ENCODE measurements around the gene NOS1AP. TPM values are rescaled to one million over a fixed set of nuclear protein-coding genes. Genes with fewer than 3 reads are reported as not detected.
"Not testable (repeated sequence)": the region's sequence is repeated elsewhere in the genome, so short reads cannot be mapped to it uniquely, and the experiment has no call there.

NOS1AP gene
- total RNA-seq, 1 donor = 0.18 TPM

DNA sequence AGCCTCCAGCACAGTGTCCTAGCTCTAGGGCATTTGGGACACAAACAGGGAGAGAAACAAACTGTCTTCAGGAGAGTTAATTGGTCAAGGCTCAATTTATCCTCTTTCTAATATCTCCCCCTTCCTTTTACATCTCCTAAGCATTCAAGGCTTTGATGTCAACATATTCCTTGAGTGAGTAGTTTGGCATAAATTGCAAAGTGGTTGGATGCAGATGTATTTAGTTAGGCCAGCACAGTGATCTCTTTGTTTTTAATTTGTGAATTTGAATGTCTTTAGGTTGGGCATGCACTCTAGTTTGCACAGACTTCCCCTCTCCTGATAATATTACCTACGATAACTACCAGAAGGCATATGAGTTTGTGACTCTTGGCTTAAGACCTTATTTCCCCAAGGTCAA is 33.3 kb upstream of the NOS1AP start:
- peak; percentile 31 for DNase-seq (ENCODE audit: low read depth)
- no peak overlapping the region for H3K4me3 ChIP-seq (ENCODE audit: low read depth, low read length)
- TF ChIP-seq, protein P1, sequence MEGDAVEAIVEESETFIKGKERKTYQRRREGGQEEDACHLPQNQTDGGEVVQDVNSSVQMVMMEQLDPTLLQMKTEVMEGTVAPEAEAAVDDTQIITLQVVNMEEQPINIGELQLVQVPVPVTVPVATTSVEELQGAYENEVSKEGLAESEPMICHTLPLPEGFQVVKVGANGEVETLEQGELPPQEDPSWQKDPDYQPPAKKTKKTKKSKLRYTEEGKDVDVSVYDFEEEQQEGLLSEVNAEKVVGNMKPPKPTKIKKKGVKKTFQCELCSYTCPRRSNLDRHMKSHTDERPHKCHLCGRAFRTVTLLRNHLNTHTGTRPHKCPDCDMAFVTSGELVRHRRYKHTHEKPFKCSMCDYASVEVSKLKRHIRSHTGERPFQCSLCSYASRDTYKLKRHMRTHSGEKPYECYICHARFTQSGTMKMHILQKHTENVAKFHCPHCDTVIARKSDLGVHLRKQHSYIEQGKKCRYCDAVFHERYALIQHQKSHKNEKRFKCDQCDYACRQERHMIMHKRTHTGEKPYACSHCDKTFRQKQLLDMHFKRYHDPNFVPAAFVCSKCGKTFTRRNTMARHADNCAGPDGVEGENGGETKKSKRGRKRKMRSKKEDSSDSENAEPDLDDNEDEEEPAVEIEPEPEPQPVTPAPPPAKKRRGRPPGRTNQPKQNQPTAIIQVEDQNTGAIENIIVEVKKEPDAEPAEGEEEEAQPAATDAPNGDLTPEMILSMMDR (IDR thresholded peaks at IDR 0.05; ENCODE audit: insufficient read depth, low read length) = no peak

DNA sequence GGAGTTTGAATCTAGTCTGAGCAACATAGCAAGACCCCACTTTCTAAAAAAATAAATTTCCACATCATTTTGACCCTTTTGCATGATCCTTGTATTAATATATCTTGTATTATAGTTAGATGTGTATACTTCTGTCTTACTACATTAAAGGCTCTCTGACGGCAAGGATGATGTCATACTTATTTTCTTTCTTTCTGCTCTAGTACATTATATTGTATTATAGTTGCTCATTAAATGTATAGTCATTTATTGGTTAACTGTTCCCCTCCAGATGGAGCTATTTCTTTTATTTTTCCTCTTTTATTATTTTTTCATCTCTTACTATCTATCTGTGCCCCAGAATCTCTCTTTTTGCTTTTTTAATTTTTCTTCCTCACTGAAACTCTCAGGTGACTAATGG is 30.9 kb upstream of the NOS1AP start:
- TF ChIP-seq, protein P1 (IDR thresholded peaks at IDR 0.05; ENCODE audit: insufficient read depth, low read length) = no peak
- DNase-seq (ENCODE audit: low read depth) = no peak
- no peak overlapping the region for H3K4me3 ChIP-seq (ENCODE audit: low read depth, low read length)

DNA sequence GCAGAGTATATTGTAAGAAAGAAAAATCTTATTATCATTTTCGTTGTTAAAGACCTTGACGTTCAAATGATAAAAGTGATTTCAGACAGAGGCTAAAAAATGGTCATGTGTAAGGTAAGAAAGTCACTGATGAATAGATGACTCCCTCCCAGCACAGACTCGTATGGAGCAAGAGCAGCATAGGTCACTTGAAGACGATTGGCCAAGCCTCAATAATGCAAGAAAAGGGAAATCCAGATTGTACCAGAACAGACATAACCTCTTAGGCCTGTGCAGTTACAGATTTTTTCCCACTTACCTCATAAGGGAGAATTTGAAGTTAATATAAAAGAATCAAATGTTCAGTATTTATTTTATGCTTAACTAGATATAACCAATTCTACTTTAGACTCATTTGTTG is 29.5 kb upstream of the NOS1AP start:
- no peak for DNase-seq (ENCODE audit: low read depth)
- TF ChIP-seq, protein P1 (IDR thresholded peaks at IDR 0.05; ENCODE audit: insufficient read depth, low read length) = no peak
- no peak overlapping the region for H3K4me3 ChIP-seq (ENCODE audit: low read depth, low read length)

DNA sequence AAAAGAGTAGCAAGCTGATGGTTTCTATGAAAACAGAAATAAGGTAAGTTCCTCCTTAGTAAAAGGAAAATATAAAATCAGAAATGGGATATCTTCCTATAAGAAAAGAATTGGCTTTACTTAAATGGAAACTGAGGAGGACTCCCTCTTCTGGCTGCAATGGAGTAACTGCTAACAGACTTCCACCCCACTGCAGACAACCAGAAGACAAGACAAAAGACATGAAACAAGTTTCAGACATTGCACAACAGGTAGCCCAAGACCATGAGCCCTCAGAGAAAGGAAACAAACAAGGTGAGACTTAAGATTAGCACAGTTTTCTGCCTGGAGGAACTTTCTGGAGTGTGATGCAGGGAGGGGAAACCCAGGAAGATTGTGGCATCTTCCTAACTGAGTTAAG is 28.8 kb upstream of the NOS1AP start:
- no peak overlapping the region for H3K4me3 ChIP-seq (ENCODE audit: low read depth, low read length)
- TF ChIP-seq, protein P1 (IDR thresholded peaks at IDR 0.05; ENCODE audit: insufficient read depth, low read length) = peak; percentile 67
- peak; percentile 56 for DNase-seq (ENCODE audit: low read depth)

DNA sequence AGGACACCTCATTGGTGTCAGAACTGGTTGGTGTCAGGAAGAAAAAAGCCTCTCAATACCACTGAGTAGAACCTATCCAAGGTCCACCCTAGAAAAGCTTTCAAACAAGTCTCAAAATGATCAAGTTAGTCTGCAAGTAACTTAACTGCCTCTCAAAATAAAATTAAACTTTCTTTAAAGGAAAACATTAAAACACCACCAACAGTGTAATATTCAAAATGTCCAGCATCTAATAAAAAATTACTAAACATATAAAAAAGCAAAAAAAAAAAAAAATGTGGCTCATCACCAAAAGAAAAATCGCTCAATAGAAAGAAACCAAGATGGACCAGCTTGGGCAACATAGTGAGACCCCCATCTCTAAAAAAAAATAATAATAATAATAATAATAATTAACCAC is 27.1 kb upstream of the NOS1AP start:
- no peak overlapping the region for H3K4me3 ChIP-seq (ENCODE audit: low read depth, low read length)
- TF ChIP-seq, protein P1 (IDR thresholded peaks at IDR 0.05; ENCODE audit: insufficient read depth, low read length) = no peak
- DNase-seq (ENCODE audit: low read depth) = no peak

DNA sequence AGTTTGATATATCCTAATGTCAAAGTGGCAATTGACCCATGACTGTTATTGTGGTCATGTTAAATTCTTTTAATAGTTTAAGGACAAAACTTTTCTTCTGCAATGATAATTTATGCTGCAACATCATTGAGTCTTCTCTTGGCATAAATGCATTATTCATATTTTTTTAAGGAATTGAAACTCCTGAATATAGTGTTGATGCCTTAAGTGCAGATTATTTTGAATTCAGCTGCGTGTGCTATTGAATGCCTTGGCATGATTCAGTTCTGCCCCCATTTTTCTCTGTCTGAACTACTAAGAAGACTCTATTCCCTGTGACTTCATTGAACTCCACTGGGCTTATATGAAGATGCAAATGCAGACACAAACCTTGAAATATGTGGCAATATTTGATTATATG is 22.6 kb upstream of the NOS1AP start:
- TF ChIP-seq, protein P1 (IDR thresholded peaks at IDR 0.05; ENCODE audit: insufficient read depth, low read length) = no peak
- no peak for DNase-seq (ENCODE audit: low read depth)
- H3K4me3 ChIP-seq (ENCODE audit: low read depth, low read length) = no peak overlapping the region

DNA sequence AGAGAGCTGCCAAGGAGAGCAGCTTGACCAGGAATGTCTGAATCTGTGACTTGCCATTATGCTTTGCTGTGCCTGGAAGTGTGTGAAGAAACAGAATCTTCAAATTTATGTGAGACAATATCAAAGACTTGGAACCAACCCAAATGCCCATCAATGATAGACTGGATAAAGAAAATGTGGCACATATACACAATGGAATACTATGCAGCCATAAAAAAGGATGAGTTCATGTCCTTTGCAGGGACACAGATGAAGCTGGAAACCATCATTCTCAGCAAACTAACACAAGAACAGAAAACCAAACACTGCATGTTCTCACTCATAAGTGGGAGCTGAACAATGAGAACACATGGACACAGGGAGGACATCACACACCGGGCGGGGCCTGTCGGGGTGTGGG is 15.5 kb upstream of the NOS1AP start:
- H3K4me3 ChIP-seq (ENCODE audit: low read depth, low read length); DNase-seq (ENCODE audit: low read depth): not testable (repeated sequence)

Data from fibroblast of the aortic adventitia (primary cell).